Prostate gland (tissue), 2 donors: ENCODE results near the gene IFT57.

Experiments
- POLR2AphosphoS5 ChIP-seq: sonication (generic); formaldehyde crosslinking; IDR thresholded peaks from one replicate; pipeline ENCODE4 v1.6.1; 2017; ENCODE audit warnings: antibody characterized with exemption
- TF ChIP-seq, protein P1 (sequence below), 4 experiments: fragments of 200-600 bp in 2 of 4; fragments of 450-650 bp in 2 of 4; sonication (generic) in 2 of 4; IDR thresholded peaks; 1 replicate in 3 of 4; 2 replicates in 1 of 4; pipeline ENCODE4 v1.5.1; 2016 to 2019; ENCODE audit warnings: antibody characterized with exemption in 4 of 4, mild to moderate bottlenecking in 2 of 4, moderate library complexity in 2 of 4

DNA sequence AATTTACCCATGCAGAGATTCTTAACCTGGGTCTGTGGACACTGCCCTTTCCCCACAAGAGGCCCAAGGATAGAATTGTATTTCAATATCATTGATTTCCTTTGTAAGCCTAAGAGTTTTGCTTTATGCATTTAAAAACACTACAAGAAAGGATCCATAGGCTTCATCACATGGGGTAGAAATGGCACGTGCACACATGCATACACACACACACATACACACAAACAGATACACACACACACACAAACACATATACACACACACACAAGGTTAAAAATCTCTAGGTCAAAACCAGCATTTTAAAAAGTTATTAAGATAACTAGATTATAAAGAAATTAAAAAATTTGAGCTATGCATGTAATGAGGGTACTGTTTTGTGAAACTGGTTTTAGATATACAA, 95.9 kb downstream of the IFT57 start:
- TF ChIP-seq, protein P1, sequence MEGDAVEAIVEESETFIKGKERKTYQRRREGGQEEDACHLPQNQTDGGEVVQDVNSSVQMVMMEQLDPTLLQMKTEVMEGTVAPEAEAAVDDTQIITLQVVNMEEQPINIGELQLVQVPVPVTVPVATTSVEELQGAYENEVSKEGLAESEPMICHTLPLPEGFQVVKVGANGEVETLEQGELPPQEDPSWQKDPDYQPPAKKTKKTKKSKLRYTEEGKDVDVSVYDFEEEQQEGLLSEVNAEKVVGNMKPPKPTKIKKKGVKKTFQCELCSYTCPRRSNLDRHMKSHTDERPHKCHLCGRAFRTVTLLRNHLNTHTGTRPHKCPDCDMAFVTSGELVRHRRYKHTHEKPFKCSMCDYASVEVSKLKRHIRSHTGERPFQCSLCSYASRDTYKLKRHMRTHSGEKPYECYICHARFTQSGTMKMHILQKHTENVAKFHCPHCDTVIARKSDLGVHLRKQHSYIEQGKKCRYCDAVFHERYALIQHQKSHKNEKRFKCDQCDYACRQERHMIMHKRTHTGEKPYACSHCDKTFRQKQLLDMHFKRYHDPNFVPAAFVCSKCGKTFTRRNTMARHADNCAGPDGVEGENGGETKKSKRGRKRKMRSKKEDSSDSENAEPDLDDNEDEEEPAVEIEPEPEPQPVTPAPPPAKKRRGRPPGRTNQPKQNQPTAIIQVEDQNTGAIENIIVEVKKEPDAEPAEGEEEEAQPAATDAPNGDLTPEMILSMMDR (IDR thresholded peaks at IDR 0.05): no peak
- TF ChIP-seq POLR2AphosphoS5: no peak
